Esophagus muscularis mucosa (tissue), 4 donors: Measurements from ENCODE around the gene TMEM50A.

Experiments
- EP300 ChIP-seq: sonication (generic); formaldehyde crosslinking; IDR thresholded peaks from one replicate; pipeline ENCODE4 v1.6.1; 2017; ENCODE audit warnings: antibody characterized with exemption
- POLR2A ChIP-seq: fragments of 450-650 bp; IDR thresholded peaks from one replicate; pipeline ENCODE4 v1.6.1; 2017; ENCODE audit warnings: antibody characterized with exemption, moderate library complexity, mild to moderate bottlenecking, low read depth
- POLR2AphosphoS5 ChIP-seq, 2 donors: sonication (generic); formaldehyde crosslinking; IDR thresholded peaks; one replicate each; pipeline ENCODE4 v1.6.1; 2017; ENCODE audit warnings: antibody characterized with exemption in 2 of 2
- TF ChIP-seq, protein P1 (sequence below), 3 experiments: fragments of 200-600 bp in 2 of 3; fragments of 450-650 bp in 1 of 3; sonication (generic) in 2 of 3; IDR thresholded peaks; one replicate each; pipeline ENCODE4 v1.5.1; 2017 to 2019; ENCODE audit warnings: antibody characterized with exemption in 3 of 3, mild to moderate bottlenecking in 2 of 3, moderate library complexity in 1 of 3

DNA sequence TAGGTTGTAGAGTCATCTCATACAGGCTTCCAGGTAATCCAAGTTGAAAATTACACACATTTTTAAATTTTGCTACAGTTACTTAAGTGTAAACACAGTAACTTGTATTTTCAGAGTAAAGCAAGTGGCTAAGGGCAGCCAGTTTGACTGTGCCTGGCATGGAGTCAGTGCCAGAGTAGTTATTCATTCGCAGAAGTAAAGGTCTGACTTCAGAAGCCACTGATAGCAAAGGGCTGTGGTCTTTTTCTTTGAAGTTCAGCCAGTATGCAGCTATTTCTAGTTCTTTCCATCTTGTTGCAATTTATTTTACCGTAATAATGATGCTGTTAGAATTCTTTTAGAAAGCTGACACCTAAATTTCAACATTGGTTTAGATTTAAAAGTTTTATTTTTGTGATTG lies 9.4 kb downstream of the TMEM50A start:
- TF ChIP-seq, protein P1, sequence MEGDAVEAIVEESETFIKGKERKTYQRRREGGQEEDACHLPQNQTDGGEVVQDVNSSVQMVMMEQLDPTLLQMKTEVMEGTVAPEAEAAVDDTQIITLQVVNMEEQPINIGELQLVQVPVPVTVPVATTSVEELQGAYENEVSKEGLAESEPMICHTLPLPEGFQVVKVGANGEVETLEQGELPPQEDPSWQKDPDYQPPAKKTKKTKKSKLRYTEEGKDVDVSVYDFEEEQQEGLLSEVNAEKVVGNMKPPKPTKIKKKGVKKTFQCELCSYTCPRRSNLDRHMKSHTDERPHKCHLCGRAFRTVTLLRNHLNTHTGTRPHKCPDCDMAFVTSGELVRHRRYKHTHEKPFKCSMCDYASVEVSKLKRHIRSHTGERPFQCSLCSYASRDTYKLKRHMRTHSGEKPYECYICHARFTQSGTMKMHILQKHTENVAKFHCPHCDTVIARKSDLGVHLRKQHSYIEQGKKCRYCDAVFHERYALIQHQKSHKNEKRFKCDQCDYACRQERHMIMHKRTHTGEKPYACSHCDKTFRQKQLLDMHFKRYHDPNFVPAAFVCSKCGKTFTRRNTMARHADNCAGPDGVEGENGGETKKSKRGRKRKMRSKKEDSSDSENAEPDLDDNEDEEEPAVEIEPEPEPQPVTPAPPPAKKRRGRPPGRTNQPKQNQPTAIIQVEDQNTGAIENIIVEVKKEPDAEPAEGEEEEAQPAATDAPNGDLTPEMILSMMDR (IDR thresholded peaks at IDR 0.05): no peak
- no peak for TF ChIP-seq POLR2A
- TF ChIP-seq EP300: no peak
- TF ChIP-seq POLR2AphosphoS5 (IDR thresholded peaks at IDR 0.05): no peak
